Activated CD4-positive, alpha-beta T cell treated with anti-CD3 and anti-CD28 coated beads for 1 hour (primary cell): ENCODE results near the gene KCNA1.

Experiments
- DNase-seq: peaks from one replicate; pipeline ENCODE4 v3.0.0-alpha.2; 2020

KCNA1 gene

DNA sequence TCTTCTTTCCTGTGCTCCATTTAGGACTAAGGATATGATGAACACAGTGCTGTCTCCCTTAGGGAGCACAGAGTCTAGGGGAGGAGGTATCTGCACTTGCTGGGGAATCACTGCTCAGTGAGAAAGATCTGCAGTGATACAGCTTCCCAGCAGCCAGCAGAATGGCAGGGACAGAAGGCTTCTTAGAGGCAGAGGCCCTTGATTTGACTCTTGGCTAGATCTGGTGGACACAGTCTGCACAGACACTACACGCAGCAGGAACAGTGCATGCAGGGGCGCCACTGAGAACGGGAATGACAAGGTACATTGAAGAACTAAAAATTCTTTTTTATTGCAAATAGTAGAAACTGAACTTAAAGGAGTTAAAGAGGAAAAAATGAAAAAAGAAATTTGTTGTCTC is 51.6 kb downstream of the KCNA1 start:
- DNase-seq = no peak

DNA sequence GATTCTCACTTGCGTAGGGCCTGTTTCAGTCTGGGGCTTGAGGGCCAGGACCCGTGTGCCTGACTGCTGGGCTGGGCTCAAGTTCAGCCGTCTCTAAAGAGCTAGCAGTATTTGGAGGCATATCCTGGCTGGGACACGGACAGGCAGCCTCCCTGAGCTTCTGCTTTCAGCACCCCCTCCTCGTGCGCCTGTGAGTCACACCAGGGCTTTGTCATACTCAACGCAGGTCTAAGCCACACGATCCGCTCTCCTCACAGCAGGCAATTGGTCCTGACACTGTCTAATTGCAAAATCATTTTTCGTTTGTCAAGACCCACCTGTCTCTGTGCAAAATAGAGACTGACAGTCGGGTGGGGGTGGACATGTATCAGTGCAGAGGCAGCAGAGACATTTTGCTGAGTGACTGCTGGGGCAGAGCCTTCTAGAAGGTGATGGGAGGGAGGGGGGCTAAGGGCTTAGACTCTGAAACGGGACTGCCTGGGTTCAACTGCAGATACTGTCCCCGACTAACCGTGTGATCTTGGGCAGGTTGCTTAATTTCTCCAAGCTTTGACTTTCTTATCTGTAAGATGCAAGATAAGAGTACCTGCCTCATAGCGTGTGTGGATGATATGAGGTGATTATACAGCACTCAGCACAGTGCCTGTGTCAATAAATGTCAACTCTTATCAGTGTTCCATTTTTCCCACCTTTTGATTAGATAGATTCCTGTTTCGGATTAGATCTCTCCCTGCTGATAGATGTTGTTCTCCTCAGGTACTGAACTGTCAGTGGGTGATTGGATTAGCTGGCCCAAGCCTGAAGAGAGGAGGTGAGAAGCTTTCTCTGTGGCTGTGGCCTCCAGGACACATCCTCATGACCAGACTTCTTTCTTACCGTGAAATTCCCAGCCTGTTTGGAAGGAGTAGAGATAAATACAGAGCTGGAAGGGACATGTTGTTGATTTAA is 53.1 kb downstream of the KCNA1 start:
- DNase-seq = no peak
